Tibial artery (tissue), 4 donors: ENCODE results near the gene CDK7.

Experiments
- DNase-seq, 2 donors: peaks; one replicate each; pipeline ENCODE4 v3.0.0-alpha.2; 2019
- H3K27ac ChIP-seq, 2 donors: fragments of 200-600 bp; sonication (generic) in 1 of 2; 1 replicate in 1 of 2; 2 replicates in 1 of 2; pipeline ENCODE4 v1.5.1; 2018 to 2019; ENCODE audit warnings: mild to moderate bottlenecking in 1 of 2
- H3K27me3 ChIP-seq, 2 donors: fragments of 200-600 bp; sonication (generic) in 1 of 2; one replicate each; pipeline versions ENCODE4 v1.5.1 to v1.6.0; 2016 to 2019
- H3K36me3 ChIP-seq, 3 donors: fragments of 200-600 bp; sonication (generic) in 2 of 3; one replicate each; pipeline ENCODE4 v1.5.1; 2016 to 2019; ENCODE audit warnings: mild to moderate bottlenecking in 2 of 3
- H3K4me1 ChIP-seq, 4 donors: fragments of 200-600 bp; sonication (generic) in 2 of 4; 1 replicate in 3 of 4; 2 replicates in 1 of 4; pipeline ENCODE4 v1.5.1; 2016 to 2019
- H3K4me3 ChIP-seq, 2 donors: fragments of 200-600 bp; sonication (generic) in 1 of 2; 1 replicate in 1 of 2; 2 replicates in 1 of 2; pipeline ENCODE4 v1.5.1; 2018 to 2019; ENCODE audit warnings: mild to moderate bottlenecking in 2 of 2
- H3K9me3 ChIP-seq, 3 donors: fragments of 200-600 bp; sonication (generic) in 1 of 3; one replicate each; pipeline ENCODE4 v1.5.1; 2016 to 2019
- intact Hi-C: fragments of 100-400 bp; cut with DNase I; formaldehyde crosslinking; loops from one replicate; pipeline ENCODE4 v1.15.0; 2023; ENCODE audit warnings: low total_unique reads
- TF ChIP-seq, protein P1 (sequence below), 2 experiments: fragments of 200-600 bp in 1 of 2; fragments of 450-650 bp in 1 of 2; IDR thresholded peaks; one replicate each; pipeline ENCODE4 v1.5.1; 2017 to 2019; ENCODE audit warnings: antibody characterized with exemption in 2 of 2, mild to moderate bottlenecking in 1 of 2, moderate library complexity in 1 of 2

CDK7 gene

DNA sequence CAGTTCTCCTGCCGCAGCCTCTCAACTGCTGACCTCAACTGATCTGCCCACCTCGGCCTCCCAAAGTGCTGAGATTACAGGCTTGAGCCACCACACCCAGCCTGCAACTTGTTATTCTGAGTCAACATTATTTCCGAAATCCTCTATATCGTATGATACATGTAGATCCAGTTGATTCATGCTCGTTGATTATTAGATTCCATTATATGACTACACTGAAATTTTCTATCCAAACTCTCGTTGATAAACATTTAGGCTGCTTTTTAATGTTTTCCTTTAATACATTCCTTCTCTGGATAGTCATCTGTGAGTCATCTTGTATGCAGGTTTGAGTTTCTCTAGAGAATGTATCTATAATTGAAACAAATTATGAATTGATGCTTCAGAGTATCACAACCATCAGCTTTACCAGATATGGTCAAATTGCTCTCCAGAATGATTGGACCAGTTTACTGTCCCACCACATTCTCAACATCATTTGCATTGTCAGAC lies 4.1 kb downstream of the CDK7 start:
- Histone ChIP-seq H3K9me3 (no peaks in the 10 kb centered on the region), H3K36me3 (peaks cover 0 to 12% (median 4%) of the 10 kb centered on the region in 3 donors), H3K27ac (no peak overlapping the region), H3K27me3 (no peaks in the 10 kb centered on the region), H3K4me1 (peaks cover 0 to 69% (median 22%) of the 10 kb centered on the region in 4 donors), H3K4me3 (no peak overlapping the region)
- TF ChIP-seq, protein P1, sequence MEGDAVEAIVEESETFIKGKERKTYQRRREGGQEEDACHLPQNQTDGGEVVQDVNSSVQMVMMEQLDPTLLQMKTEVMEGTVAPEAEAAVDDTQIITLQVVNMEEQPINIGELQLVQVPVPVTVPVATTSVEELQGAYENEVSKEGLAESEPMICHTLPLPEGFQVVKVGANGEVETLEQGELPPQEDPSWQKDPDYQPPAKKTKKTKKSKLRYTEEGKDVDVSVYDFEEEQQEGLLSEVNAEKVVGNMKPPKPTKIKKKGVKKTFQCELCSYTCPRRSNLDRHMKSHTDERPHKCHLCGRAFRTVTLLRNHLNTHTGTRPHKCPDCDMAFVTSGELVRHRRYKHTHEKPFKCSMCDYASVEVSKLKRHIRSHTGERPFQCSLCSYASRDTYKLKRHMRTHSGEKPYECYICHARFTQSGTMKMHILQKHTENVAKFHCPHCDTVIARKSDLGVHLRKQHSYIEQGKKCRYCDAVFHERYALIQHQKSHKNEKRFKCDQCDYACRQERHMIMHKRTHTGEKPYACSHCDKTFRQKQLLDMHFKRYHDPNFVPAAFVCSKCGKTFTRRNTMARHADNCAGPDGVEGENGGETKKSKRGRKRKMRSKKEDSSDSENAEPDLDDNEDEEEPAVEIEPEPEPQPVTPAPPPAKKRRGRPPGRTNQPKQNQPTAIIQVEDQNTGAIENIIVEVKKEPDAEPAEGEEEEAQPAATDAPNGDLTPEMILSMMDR (IDR thresholded peaks at IDR 0.05) = no peak
- intact Hi-C loops = loop anchor here (10.0 kb wide), 1 partner anchor 126 kb away; the partner anchor contains the start of genes AK6, RAD17 and TAF9
- DNase-seq = no peak

- Histone ChIP-seq H3K4me1 (peaks cover 0 to 43% (median 6%) of the 10 kb centered on the region in 4 donors), H3K9me3 (no peaks in the 10 kb centered on the region), H3K27me3 (no peaks in the 10 kb centered on the region), H3K4me3 (no peak overlapping the region), H3K27ac (no peak overlapping the region), H3K36me3 (peaks cover 0 to 12% (median 4%) of the 10 kb centered on the region in 3 donors)
- intact Hi-C loops = no loop called here
- DNase-seq = no peak
- TF ChIP-seq, protein P1 (IDR thresholded peaks at IDR 0.05) = no peak
These were observed 7.7 kb downstream of the CDK7 start for GRCh38 chr5:69242215-69242927.

DNA sequence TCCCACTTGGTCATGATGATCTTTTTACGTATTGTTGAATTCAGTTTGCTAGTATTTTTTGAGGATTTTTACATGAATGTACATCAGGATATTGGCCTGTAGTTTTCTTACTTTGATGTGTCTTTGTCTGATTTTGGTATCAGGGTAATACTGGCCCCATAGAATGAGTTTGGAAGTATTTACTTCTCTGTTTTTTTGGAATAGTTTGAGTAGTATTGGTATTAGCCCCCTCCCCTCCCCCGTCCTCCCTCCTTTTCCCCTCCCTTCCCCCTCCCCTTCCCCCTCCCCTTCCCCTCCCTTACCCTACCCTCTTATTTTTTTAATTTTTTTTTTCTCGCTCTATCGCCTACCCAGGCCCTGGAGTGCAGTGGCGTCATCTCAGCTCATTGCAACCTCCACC lies 10.3 kb downstream of the CDK7 start:
- TF ChIP-seq, protein P1 (IDR thresholded peaks at IDR 0.05) = no peak
- Histone ChIP-seq H3K9me3 (no peaks in the 10 kb centered on the region), H3K4me3 (no peak overlapping the region), H3K27ac (no peak overlapping the region), H3K36me3 (peaks cover 0 to 10% (median 4%) of the 10 kb centered on the region in 3 donors), H3K4me1 (peaks cover 0 to 16% (median 1%) of the 10 kb centered on the region in 4 donors), H3K27me3 (no peaks in the 10 kb centered on the region)
- no peak for DNase-seq
- intact Hi-C loops = no loop called here

- no peaks in the 10 kb centered on the region for H3K9me3 ChIP-seq
- TF ChIP-seq, protein P1 (IDR thresholded peaks at IDR 0.05) = no peak
- DNase-seq = no peak
- H3K4me3 ChIP-seq = no peak overlapping the region
- peaks cover 0 to 9% (median 0%) of the 10 kb centered on the region in 3 donors for H3K36me3 ChIP-seq
- intact Hi-C loops = no loop called here
- no peaks in the 10 kb centered on the region for H3K27me3 ChIP-seq
- peaks cover 0 to 10% (median 0%) of the 10 kb centered on the region in 4 donors for H3K4me1 ChIP-seq
- no peak overlapping the region for H3K27ac ChIP-seq
These were observed 13.3 kb downstream of the CDK7 start for GRCh38 chr5:69248019-69248418.

DNA sequence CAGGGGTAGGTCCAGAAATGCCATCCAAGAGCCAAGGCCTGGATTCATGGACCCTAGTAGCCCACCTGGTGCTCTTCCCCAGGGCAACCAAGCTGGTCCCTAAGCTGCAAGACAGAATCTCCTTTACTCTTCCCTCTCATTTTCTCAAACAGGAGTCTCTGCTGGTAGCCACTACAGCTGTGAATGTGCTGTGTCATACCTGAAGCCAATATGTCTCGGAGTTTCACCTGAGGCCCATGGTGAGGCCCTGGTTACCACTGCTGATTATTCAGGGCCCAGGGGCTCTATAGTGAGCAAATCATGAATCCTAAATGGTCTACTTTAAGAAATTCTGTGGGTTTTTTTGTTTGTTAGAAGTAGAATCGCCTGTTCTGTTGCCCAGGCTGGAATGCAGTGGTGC lies 15.9 kb downstream of the CDK7 start:
- no peak overlapping the region for H3K27ac ChIP-seq
- H3K9me3 ChIP-seq = no peaks in the 10 kb centered on the region
- H3K36me3 ChIP-seq = peaks cover 0 to 9% (median 0%) of the 10 kb centered on the region in 3 donors
- H3K27me3 ChIP-seq = no peaks in the 10 kb centered on the region
- no peak for DNase-seq
- intact Hi-C loops = no loop called here
- no peak overlapping the region for H3K4me3 ChIP-seq
- H3K4me1 ChIP-seq = peaks cover 0 to 5% (median 0%) of the 10 kb centered on the region in 4 donors
- TF ChIP-seq, protein P1 (IDR thresholded peaks at IDR 0.05) = no peak
